IMR-90 (cell line): ENCODE data around the gene IMPG2. TPM values are rescaled to one million over a fixed set of nuclear protein-coding genes. Genes with fewer than 3 reads are reported as not detected.

Experiments used
- ATAC-seq: fragments of 200-7000 bp; cut with Tn5 transposase; 2 replicates; pipeline ENCODE4 v1.9.1; 2020; ENCODE audit warnings: low read depth, mild to moderate bottlenecking, moderate library complexity
- BruUV-seq: library from RNA; stranded (reverse); fragments of 400-500 nt; replicated peaks from 2 replicates; lab custom pipeline; 2021; lab: Mats Ljungman, UMichigan
- CTCF ChIA-PET: fragments of 300-600 bp; formaldehyde crosslinking; extraction: SDS; loops from one replicate; lab custom pipeline; 2021; ENCODE audit warnings: antibody characterized with exemption; lab: Yijun Ruan, JAX
- POLR2A ChIA-PET: fragments of 300-600 bp; sonication (Branson Sonifier 250); formaldehyde crosslinking; loops from one replicate; lab custom pipeline; 2022; ENCODE audit warnings: antibody characterized with exemption; ENCODE audit not compliant: unreplicated experiment; lab: Charles Lee
- DNase-seq: peaks from one replicate; pipeline ENCODE4 v3.0.0; 2013
- H2AFZ ChIP-seq: replicated peaks from 2 replicates; pipeline ENCODE3; 2013; ENCODE audit warnings: low read length, mild to moderate bottlenecking; ENCODE audit not compliant: poor library complexity
- H2AK5ac ChIP-seq: 2 replicates; pipeline ENCODE4 v1.6.1; 2013; ENCODE audit warnings: low read depth, low read length, inconsistent platforms
- H2AK9ac ChIP-seq: replicated peaks from 2 replicates; pipeline ENCODE3; 2013; ENCODE audit warnings: mild to moderate bottlenecking, low read depth, low read length, moderate library complexity; ENCODE audit not compliant: poor library complexity
- H2BK120ac ChIP-seq: 2 replicates; pipeline ENCODE4 v1.6.1; 2013; ENCODE audit warnings: low read depth, low read length, inconsistent platforms
- H2BK15ac ChIP-seq: 3 replicates; pipeline ENCODE4 v1.6.1; 2013; ENCODE audit warnings: low read depth, low read length, inconsistent platforms
- H2BK20ac ChIP-seq: 2 replicates; pipeline ENCODE4 v1.6.1; 2013; ENCODE audit warnings: low read depth, mild to moderate bottlenecking, inconsistent platforms, low read length, moderate library complexity
- H2BK5ac ChIP-seq: 2 replicates; pipeline ENCODE4 v1.6.1; 2013; ENCODE audit warnings: mild to moderate bottlenecking, low read depth, low read length, inconsistent platforms; ENCODE audit not compliant: poor library complexity, severe bottlenecking
- H3K14ac ChIP-seq: replicated peaks from 2 replicates; pipeline ENCODE4 v1.6.1; 2013; ENCODE audit warnings: low read depth, low read length, inconsistent platforms
- H3K18ac ChIP-seq: 2 replicates; pipeline ENCODE4 v1.6.1; 2013; ENCODE audit warnings: low read depth, low read length, control low read depth
- H3K23ac ChIP-seq: 2 replicates; pipeline ENCODE4 v1.6.1; 2013; ENCODE audit warnings: low read depth, low read length, inconsistent platforms
- H3K27ac ChIP-seq: 2 replicates; pipeline ENCODE4 v1.5.1; 2013; ENCODE audit warnings: mild to moderate bottlenecking, control low read depth, low read length; ENCODE audit not compliant: insufficient read depth
- H3K27me3 ChIP-seq: 2 replicates; pipeline ENCODE4 v1.6.1; 2013; ENCODE audit warnings: low read length; ENCODE audit not compliant: control insufficient read depth, insufficient read depth
- H3K36me3 ChIP-seq: 2 replicates; pipeline ENCODE4 v1.6.1; 2013; ENCODE audit warnings: low read length, mixed read lengths; ENCODE audit not compliant: control insufficient read depth, insufficient read depth
- H3K4ac ChIP-seq: 2 replicates; pipeline ENCODE4 v1.6.1; 2013; ENCODE audit warnings: low read depth, low read length, inconsistent platforms
- H3K4me1 ChIP-seq: 2 replicates; pipeline ENCODE4 v1.6.1; 2013; ENCODE audit warnings: low read length, mixed read lengths; ENCODE audit not compliant: control insufficient read depth, insufficient read depth
- H3K4me2 ChIP-seq: 2 replicates; pipeline ENCODE4 v1.6.1; 2013; ENCODE audit warnings: low read depth, mild to moderate bottlenecking, control low read depth, low read length, moderate library complexity
- H3K4me3 ChIP-seq: 2 replicates; pipeline ENCODE4 v1.5.1; 2013; ENCODE audit warnings: low read depth, mild to moderate bottlenecking, control low read depth, low read length, moderate library complexity; ENCODE audit not compliant: insufficient read depth
- H3K56ac ChIP-seq: 2 replicates; pipeline ENCODE4 v1.6.1; 2013; ENCODE audit warnings: low read length, inconsistent platforms; ENCODE audit not compliant: insufficient read depth; ENCODE audit errors: extremely low read depth
- H3K79me1 ChIP-seq, 2 experiments: 2 replicates each; pipeline ENCODE4 v1.6.1; 2013; ENCODE audit warnings: low read length in 2 of 2, inconsistent platforms in 1 of 2, low read depth in 1 of 2
- H3K9ac ChIP-seq: 2 replicates; pipeline ENCODE4 v1.6.1; 2013; ENCODE audit warnings: low read depth, low read length, control low read depth
- H3K9me1 ChIP-seq: 2 replicates; pipeline ENCODE4 v1.6.1; 2013; ENCODE audit warnings: low read length, inconsistent platforms; ENCODE audit not compliant: insufficient read depth
- H3K9me3 ChIP-seq: 2 replicates; pipeline ENCODE4 v1.6.1; 2013; ENCODE audit warnings: low read length; ENCODE audit not compliant: control insufficient read depth, insufficient read depth
- H4K20me1 ChIP-seq: 2 replicates; pipeline ENCODE4 v1.6.1; 2013; ENCODE audit warnings: low read length, inconsistent platforms; ENCODE audit not compliant: insufficient read depth
- H4K5ac ChIP-seq: 2 replicates; pipeline ENCODE4 v1.6.1; 2013; ENCODE audit warnings: mild to moderate bottlenecking, low read depth, low read length, control low read depth
- H4K8ac ChIP-seq, 2 experiments: 2 replicates each; pipeline ENCODE4 v1.6.1; 2013; ENCODE audit warnings: low read depth in 2 of 2, low read length in 2 of 2, control low read depth in 1 of 2, inconsistent platforms in 1 of 2
- H4K91ac ChIP-seq: 2 replicates; pipeline ENCODE4 v1.6.1; 2013; ENCODE audit warnings: low read depth, low read length, inconsistent platforms; ENCODE audit not compliant: insufficient read depth
- CEBPB ChIP-seq: IDR thresholded peaks from 2 replicates; pipeline ENCODE4 v1.6.1; 2012; ENCODE audit warnings: low read depth, low read length, improper control_type of control experiment
- SMC3 ChIP-seq: fragments of 150-350 bp; IDR thresholded peaks from 2 replicates; pipeline ENCODE4 v1.6.1; 2016; ENCODE audit warnings: low read depth, mild to moderate bottlenecking, antibody characterized with exemption, low read length, moderate library complexity
- WGBS, 2 experiments: methylation state at CpG; one replicate each; pipeline versions ENCODE4 v1.1.5 to v1.1.7; 2013; ENCODE audit warnings: missing lambda C conversion rate in 2 of 2; ENCODE audit not compliant: insufficient read length in 1 of 2; ENCODE audit errors: extremely low coverage in 2 of 2; 5-methylcytosine and 5-hydroxymethylcytosine counted together
- dilution Hi-C: fragments of 300-500 bp; cut with HindIII; formaldehyde crosslinking; loops from one replicate; pipeline ENCODE4 v1.14.3; 2018; ENCODE audit warnings: low sequenced_read_pairs; ENCODE audit not compliant: unreplicated experiment
- in situ Hi-C: fragments of 300-500 bp; cut with MboI; formaldehyde crosslinking; loops from 3 replicates; pipeline ENCODE4 v1.14.3; 2019; ENCODE audit warnings: low sequenced_read_pairs, inconsistent platforms, mixed read lengths
- intact Hi-C: fragments of 100-400 bp; cut with micrococcal nuclease; formaldehyde crosslinking; loops from 2 replicates; pipeline ENCODE4 v1.10.0; 2022
- polyA plus RNA-seq, 3 experiments: library from polyadenylated mRNA; depleted of rRNA; stranded (reverse); fragments of >200 nt; gene quantifications; 2 replicates each; pipeline ENCODE4 v1.2.3, GENCODE V29; 2012; ENCODE audit warnings: low replicate concordance in 1 of 3
- total RNA-seq: library from RNA; depleted of rRNA; stranded (reverse); fragments of >200 nt; gene quantifications from 2 replicates; pipeline ENCODE4 v1.2.3, GENCODE V29; 2012

Gene IMPG2
- total and polyA plus RNA-seq, 2 of the 4 experiments (the other 2 are of a cell fraction): 0.10 to 0.18 TPM

DNA sequence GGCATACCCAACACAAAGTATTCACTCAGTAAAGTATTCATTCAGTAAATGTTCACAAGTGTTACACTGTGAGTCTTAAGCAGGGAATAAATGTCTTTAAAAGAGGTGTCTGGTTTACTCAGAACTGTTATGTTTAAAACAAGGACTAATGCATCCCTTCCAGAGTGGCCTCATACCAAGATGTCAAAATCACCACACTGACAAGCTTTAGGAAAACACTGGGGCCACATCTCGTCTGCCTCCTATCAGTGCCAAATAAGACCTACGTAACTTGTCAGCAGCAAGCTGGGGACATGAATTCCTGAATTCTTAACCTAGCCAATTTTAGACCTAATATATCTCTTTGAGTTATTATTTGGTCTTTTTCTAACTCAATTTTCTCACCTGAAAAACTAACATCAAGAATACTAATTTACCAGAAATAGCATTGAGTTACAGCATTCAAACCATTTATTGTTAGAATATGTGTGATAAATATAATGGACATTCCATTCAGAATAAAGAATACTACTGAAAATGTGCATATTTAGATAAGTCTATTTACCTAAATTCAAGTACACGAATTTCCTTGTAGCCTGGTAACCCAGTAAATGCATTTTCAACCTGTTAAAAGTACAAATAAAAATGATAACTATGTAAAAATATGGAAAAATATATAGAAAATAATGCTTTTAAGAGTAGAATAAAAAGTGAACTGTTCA lies 51.3 kb downstream of the IMPG2 start:
- ATAC-seq (no peak), DNase-seq (no peak)
- H2AK5ac ChIP-seq: no peak overlapping the region
- H4K20me1 ChIP-seq: no peaks in the 10 kb centered on the region
- no peak overlapping the region for H3K14ac ChIP-seq
- no peaks in the 10 kb centered on the region for H3K36me3 ChIP-seq
- H3K9me1 ChIP-seq: 0 out of 2 replicates have a peak, but pooled peaks cover 3% of the 10 kb centered on the region
- H2BK15ac ChIP-seq: no peak overlapping the region
- no peak overlapping the region for H3K23ac ChIP-seq
- POLR2A ChIA-PET: interaction anchor here (0.5 kb wide), 1 partner anchor 21 kb away, joined by 3 read pairs; no protein-coding TSS in a partner anchor
- dilution Hi-C loops: no loop called here
- in situ Hi-C loops: no loop called here
- BruUV-seq: no TSS peak
- no peaks in the 10 kb centered on the region for H3K9me3 ChIP-seq
- H3K4me1 ChIP-seq: peaks cover 2% of the 10 kb centered on the region; the same call in 1 of the 2 replicates
- H3K18ac ChIP-seq: no peak overlapping the region
- TF ChIP-seq CEBPB (no peak), SMC3 (no peak)
- H3K27me3 ChIP-seq: no peaks in the 10 kb centered on the region
- H3K4me2 ChIP-seq: no peak overlapping the region
- no peak overlapping the region for H2BK20ac ChIP-seq
- no peak overlapping the region for H3K4ac ChIP-seq
- no peak overlapping the region for H2BK120ac ChIP-seq
- H3K79me1 ChIP-seq: no peaks in the 10 kb centered on the region
- WGBS, 2 experiments: no CpG with 5 or more reads among the region's 3 CpGs
- H4K8ac ChIP-seq: no peak overlapping the region
- intact Hi-C loops: no loop called here
- no peak overlapping the region for H3K4me3 ChIP-seq
- H2AFZ ChIP-seq: no peak overlapping the region
- H4K91ac ChIP-seq: no peak overlapping the region
- H2AK9ac ChIP-seq: no peak overlapping the region
- H3K27ac ChIP-seq: no peak overlapping the region
- CTCF ChIA-PET: no interaction called here
- H2BK5ac ChIP-seq: no peak overlapping the region
- H4K5ac ChIP-seq: no peak overlapping the region
- no peak overlapping the region for H3K56ac ChIP-seq
- no peak overlapping the region for H3K9ac ChIP-seq
